HG02970 (cell line): ENCODE results near the gene STXBP5.
A peak's percentile ranks its signal among the peaks of the same experiment; 100 is the strongest.

Experiments
- ATAC-seq: cut with Tn5 transposase; IDR thresholded peaks from one replicate; pipeline ENCODE4 v1.9.1; 2021; ENCODE audit warnings: mild to moderate bottlenecking, moderate library complexity, moderate number of reproducible peaks; ENCODE audit not compliant: unreplicated experiment, low FRiP score

Gene STXBP5

DNA sequence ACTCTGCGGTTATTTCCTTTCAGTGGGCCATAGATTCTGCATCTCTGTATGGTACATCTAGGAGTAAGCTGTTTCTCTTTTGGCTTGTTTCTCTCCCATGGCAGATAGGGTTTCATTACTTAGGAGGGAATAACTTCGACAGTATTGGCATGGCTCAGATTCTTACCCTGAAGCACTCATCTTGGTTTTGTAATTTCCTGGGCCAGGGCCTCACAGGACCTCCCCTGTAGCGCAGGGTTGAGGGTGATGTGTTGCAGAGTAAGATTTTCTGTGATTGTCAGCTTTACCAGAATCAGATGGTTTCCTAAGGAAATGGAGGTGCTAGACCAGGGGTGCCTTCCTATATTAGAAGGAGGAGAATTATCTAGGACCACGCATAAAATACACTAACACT is 78.3 kb downstream of the STXBP5 start:
- no peak for ATAC-seq

DNA sequence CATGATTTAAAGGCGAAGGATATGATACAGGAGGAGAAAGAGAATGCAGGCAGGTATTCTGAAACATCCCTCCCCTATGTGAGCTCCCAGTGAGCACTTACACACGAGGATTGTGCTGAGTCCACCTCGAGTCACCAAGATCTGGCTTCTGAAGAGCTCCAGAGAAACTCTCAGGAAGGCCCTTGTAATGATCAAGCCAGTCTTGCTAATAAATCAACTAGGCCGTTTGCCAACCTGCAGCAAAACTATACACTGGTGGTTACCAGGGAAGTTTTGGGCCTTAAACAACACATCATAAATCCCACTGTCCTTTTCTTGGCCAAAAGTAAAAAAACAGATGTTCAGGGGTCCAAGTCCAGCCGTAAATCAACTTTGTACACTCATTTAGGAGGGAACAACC is 79.2 kb downstream of the STXBP5 start:
- no peak for ATAC-seq

DNA sequence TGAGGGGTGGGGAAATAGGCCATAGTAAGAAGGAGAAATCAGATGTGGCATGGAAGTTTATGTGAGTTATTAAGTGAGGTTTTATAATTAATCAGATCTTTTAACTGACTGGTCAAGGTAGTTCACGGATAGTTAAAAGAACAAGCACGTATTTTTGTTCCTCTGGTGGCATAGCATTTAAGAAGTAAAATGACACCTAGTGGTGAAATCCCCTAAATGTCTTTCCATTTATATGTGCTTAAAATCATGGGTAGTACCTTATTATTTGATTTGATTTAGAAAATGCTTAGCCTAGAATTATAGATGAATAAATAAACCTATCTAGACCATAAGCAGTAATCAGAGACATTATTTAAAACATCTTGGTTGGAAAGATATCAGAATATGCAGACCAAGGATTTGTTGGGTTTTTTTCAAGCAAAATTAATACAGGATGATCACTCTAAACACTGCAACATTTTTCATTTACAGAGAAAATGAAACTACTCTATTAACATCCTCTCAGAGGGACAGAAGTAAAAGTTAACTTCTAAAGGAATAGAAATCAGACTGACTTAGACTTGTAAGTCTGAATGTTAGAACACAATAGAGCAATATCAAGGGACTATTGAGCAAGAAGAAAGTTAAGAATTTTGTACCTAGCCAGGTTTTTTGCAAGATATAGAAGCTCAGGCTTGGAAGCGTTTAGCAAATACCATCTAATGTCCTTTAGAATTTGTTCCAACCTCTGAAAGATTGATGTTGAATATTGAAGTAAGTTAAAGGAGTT is 81.1 kb downstream of the STXBP5 start:
- no peak for ATAC-seq

DNA sequence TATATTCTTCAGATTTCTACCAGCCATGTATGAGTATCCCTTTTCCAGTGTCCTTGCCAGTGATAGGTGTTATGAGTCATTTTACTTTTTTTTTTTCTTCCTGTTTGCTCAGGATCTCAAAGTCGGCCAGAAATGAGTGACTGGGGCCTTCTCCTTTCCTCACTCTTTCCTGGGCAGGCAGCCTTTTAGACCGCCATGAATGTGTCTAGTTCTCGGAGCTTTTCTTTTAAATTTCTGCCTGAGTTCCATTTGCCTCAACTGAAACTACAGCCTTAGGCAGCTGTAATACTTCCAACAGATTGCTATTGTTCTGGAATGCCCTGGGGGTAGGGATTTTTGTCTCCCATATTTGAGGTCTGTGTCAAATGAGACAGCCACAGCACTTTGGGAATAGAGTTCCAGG is 83.7 kb downstream of the STXBP5 start:
- ATAC-seq, result no peak

DNA sequence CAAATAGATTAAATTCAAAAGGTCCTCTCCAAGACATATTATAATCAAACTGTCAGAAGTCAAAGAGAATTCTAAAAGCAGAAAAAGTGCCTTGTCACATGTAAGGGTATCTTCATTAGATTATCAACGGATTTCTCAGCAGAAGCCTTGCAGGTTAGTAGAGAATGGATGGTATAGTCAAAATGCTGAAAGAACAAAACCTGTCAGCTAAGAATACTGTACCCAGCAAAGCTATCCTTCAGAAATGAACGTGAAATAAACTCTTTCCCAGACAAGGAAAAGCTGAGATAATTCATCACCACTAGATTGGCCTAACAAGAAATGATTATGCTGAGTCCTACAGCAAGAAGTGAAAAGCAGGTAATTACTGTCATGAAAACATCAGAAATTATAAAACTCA is 92.9 kb downstream of the STXBP5 start:
- no peak for ATAC-seq

DNA sequence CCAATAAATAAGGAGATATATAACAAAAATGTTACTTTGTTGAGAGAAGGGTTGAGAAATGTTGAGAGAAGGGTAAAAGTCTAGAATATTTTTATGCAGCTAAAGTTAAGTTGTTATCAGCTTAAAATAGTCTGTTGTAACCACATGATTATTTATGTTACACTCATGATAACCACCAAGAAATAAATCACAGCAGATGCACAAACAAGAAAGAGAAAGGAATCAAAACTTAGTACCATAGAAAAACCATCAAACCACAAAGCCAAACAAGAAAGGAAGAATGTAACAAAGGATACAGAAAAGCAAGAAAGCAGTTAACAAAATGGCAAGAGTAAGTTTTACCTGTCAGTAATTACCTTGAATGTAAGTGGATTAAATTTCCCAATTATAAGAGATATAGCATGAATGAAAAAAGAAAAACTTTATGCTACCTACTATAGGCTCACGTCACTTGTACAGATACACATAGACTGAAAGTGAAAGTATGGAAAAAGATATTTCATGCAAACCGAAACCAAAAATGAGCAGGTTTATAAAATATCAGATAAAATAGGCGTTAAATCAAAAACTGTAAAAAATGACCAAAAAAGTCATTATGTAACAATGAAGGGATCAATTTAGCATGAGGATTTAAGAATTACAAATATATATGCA is 93.6 kb downstream of the STXBP5 start:
- no peak for ATAC-seq

DNA sequence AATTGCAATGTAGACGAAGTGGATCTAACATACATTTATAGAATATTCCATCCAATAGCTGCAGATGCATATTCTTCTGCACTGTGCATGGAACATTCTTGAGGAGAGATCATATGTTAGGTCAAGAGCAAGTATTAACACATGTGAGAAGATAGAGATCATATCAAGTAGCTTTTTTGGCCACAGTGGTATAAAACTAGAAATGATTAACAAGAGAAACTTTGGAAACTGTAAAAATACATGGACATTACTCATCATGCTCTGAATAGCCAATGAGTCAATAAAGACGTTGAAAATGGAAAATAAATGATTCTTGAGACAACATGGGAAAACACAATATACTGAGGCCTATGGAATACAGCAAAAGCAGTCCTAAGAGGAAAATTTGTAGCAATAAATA is 94.2 kb downstream of the STXBP5 start:
- no peak for ATAC-seq

DNA sequence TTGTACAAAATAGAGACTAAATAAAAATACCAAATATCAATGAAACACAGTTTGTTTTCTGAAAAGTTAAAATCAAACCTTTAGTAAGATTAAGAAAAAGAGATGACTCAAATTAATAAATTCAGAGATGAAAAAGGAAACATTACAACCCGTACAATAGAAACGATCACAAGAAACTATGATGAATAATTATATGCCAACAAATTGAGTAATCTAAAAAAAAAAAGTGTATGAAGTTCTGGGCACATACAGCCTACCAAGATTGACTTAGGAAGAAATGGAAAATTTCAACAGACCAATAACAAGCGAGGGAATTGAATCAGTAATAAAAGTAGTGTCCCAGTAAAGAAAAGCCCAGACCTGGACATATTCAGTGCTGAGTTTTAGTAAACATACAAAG is 94.8 kb downstream of the STXBP5 start:
- ATAC-seq, result no peak

DNA sequence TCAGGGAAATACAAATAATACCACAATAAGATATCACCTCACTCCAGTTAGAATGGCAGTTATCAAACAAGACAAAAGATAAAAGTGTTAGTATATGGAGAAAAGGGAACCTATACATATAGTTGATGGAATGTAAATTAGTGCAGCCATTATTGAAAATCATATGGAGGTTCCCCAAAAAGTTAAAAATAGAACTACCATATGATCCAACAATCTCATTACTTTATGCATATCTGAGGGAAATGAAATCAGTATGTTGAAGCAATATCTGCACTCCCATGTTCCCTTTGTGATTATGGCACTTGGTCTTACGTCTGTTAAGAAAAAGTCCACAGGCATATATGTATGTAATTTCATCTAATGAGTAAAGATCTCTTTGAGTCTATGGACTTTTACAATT is 96.9 kb downstream of the STXBP5 start:
- ATAC-seq, result no peak

DNA sequence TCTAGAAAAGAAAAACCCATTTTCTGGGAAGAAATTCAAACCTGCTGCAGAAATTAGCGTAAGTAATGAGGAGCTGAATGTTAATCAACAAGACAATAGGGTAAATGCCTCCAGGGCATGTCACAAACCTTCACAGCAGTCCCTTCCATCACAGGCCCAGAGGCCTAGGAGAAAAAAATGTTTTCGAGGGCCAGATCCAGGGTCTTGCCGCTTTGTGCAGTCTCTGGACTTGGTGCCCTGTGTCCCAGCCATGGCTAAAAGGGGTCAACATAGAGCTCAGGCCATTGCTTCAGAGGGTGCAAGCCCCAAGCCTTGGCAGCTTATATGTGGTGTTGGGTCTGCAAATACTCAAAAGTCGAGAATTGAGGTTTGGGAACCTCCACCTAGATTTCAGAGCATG is 99.8 kb downstream of the STXBP5 start:
- ATAC-seq, result no peak

DNA sequence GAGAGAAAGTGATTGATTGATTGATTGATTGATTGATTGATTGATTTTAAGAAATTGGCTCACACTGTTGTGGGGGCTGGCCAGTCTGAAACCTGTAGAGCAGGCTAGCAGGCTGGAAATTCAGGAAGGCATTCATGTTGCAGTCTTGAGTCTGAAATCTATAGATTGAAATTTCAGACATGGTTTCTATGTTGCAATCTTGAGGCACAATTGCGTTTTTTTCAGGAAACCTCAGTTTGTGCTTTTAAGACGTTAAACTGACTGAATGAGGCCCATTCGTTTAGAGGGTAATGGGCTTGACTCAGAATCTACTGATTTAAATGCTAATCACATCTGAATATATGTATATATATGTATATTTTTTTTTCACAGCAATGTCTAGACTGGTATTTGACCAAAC is 106.3 kb downstream of the STXBP5 start:
- ATAC-seq, result no peak

DNA sequence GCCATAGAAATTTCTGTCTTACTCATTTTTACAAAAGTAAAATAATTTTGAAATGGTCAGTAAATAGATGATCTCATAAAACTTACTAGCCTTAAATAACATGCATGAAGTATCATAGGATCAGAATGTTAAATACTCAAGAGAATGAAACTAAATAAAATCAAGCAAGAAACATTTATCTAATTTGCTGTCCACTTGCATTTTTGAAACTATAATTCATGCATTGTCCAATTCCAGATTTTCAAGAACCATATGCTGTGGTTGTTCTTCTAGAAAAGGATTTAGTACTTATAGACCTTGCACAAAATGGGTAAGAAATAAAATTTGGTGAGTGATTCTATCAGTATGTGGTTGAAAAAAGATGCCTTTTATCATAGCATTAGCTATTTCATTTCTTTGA is 107.0 kb downstream of the STXBP5 start:
- no peak for ATAC-seq

DNA sequence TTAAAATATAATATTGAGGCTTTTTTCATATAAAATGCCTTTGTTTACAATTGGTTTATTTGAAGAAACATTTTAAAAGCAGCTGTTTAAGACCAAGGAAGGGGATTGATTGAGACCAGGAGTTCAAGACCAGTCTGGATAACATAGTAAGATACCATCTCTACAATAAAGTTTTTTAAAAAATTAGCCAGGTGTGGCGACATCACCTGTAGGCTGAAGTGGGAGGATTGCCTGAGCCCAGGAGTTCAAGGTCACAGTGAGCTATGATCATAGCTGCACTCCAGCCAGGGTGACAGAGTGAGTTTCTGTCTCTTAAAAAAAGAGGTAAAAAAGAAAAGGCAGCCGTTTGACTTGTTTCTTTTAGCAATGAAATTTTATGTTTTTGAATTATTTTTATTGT is 117.0 kb downstream of the STXBP5 start:
- ATAC-seq, result no peak

DNA sequence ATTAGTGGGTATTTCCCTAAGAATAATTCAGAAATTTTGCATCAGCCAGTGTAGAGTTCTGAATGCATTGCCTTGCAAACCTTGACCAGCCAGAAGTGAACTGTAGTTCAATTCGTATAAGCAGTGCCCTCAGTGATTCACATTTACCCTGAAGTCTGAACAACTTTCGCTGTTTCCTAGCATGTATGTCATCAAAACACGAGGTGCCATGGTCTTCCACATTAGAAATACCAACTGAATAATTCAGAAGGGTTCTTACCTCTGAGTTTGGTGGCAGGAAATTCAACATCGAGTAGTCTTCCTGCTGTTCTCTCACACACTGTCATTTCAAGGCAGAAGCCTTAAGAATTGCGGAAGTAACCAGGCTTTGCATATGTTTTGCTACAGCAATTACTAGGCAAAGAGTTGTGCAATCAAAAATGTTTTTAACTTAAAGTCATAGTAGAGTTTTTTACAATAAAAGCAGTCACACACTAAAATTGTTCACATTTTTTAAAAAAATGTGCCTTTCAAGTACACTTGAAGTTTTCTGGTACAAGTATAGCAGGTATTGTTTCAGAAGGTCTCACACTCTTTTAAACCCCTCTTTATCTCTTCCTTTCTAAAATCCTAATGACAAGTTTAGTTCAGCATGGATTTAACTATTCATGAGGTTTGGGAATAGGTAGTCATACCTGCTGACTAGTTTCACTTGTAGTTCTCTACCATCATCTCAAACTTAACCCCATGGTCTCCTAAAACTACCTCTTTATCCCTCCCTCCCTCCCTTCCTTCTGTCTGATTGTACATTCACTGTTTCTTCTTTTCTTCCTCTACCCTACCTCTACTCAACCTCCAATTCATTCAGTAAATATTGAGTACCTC is 118.3 kb downstream of the STXBP5 start:
- ATAC-seq, result peak; percentile 97

DNA sequence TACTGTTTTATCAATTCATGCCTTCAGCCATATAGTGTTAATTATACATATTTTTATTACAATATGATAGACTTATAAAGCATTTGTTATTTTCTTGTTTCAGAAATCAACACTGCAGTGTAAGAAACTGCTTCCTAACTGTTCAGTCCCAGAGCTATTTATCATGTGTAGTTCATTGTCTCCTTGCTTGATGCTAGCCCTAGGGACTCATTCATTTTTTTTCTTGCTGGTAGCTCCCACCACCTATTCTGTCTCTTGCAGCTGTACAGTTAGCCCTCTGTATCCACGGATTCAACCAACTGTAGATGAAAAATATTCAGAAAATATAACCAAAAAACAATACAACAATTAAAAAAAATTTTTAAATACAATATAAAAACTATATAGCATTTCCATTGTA is 121.3 kb downstream of the STXBP5 start:
- ATAC-seq, result no peak

DNA sequence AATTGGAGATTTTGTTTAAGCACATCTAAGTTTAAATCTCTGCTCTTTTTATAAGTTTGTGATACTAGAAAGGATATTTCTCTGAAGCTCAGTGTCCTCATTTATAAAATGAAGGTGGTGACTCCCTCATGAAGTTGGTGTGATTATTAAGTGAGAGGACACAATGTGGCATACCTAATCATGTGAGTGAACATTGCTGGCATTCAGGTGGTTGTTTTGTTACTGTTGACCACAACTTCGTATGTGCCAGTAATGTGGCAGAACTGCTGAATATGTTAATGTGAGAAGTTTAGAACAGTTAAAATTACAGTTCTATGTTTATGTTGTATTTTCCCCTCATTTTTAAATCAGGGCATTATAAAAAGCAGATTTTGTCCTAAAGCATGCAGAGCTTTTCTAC is 127.2 kb downstream of the STXBP5 start:
- no peak for ATAC-seq

DNA sequence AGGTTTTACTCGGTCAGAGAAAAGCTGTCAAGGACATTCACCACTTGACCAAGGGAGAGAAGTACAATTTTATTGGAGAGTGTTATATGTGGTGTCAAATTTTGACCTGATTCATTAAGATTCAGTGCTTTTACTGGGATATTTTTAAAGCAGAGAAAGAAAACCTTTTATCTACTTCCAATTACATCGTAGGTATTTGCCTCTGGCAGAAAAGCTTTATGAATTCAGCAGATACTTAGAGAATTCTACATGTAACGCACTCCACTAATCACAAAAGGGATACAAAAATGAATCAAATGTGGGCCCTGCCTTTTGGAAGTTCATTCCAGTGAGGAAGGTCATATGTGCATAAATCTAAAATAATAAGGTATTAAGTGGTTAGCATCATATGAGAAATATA is 133.7 kb downstream of the STXBP5 start:
- ATAC-seq, result no peak

DNA sequence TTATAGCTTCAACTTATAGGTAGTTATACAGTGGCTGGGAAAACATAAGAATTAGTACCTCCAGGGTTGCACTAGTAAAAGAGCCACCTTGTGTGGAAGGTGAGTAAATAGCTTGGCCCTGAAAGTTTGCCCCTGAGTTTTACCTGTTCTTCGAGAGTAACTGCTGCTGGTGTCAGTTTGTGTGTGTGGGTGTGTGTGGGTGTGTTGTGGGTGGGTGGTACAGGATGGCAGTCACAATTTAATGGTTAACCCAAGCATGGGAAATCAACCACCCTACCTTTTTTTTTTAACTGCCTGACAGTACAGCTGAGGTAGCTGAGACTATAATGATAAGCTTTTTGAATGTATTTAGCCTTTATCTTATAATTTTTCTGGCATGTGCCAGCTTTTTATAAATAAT is 137.3 kb downstream of the STXBP5 start:
- ATAC-seq, result no peak

DNA sequence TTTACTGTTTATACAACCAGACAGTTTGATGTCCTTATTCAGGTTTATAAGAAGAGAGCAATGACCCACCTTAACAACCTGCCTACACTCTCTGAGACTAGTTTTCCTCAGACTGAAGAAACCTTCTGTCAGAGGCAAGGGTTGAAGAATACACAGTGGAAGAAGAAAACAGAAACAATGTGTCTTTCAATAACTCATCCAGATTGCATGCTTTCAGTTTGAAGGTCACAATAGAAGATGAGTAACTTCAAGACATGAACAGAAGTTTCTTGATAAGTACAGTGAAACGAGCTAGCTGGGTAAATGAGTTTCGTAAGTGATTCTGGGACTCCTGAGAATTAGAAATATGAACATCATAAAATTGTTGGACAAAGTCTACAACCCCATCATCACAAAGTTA is 141.7 kb downstream of the STXBP5 start:
- no peak for ATAC-seq

DNA sequence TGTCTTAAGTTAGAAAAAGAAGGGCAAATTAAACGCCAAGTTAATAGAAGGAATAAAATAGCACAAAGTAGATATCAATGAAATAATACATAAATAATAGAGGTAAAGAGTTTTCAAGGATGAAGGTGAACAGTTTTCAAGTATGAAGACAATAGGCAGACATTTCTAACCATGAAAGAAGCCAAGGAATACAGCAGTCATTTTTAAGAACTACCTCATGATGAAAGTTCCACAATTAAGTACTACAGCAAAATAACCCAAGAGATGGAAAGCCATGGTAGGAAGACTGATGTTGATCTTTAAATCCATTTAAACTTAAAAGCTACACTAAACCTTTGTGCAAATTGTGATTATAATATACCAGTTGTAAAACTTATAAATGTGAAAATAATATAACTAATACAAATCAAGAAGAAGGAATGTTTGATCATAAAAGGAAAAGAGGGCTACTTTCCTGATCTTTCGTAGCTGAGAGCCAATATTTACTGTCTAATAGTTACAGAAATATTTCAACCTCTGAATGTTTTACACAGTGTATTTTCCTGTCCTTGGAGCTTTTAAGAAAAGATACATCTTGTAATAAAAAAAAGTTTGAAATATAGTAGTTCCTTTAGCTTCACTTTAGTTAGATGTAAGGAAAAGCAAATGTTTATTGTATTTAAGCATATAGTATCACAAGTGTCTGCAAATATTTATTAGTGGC is 143.1 kb downstream of the STXBP5 start:
- ATAC-seq, result no peak
